Activated CD8-positive, alpha-beta memory T cell treated with anti-CD3 and anti-CD28 coated beads, Interleukin-2, amount 50 U/mL, for 4 hours (primary cell): ENCODE measurements around the gene GMNC.

ENCODE experiments used
- DNase-seq: peaks from one replicate; pipeline ENCODE4 v3.0.0-alpha.2; 2020

Gene GMNC

GRCh38 chr3:190847436-190847835 lies 15.1 kb downstream of the GMNC start:
- DNase-seq: no peak

GRCh38 chr3:190840146-190840545 lies 22.3 kb downstream of the GMNC start:
- no peak for DNase-seq

- DNase-seq: no peak
These were observed 31.3 kb downstream of the GMNC start for GRCh38 chr3:190831225-190831624.

- DNase-seq: no peak
These were observed 32.5 kb downstream of the GMNC start for GRCh38 chr3:190830031-190830430.

- no peak for DNase-seq
These were observed 36.5 kb downstream of the GMNC start for GRCh38 chr3:190826018-190826417.

- no peak for DNase-seq
These were observed 37.0 kb downstream of the GMNC start for GRCh38 chr3:190825386-190826016.

- DNase-seq: no peak
These were observed 50.6 kb downstream of the GMNC start for GRCh38 chr3:190811775-190812480.

- DNase-seq: no peak
These were observed 51.5 kb downstream of the GMNC start for GRCh38 chr3:190810957-190811356.

GRCh38 chr3:190809351-190809750 lies 53.1 kb downstream of the GMNC start:
- no peak for DNase-seq

- DNase-seq: no peak
These were observed 54.6 kb downstream of the GMNC start for GRCh38 chr3:190807719-190808375.
